Vagina (tissue), 2 donors: ENCODE data around the gene TMED4.

ENCODE experiments used
- CTCF ChIP-seq, 3 experiments: fragments of 450-650 bp in 2 of 3; fragments of 200-600 bp in 1 of 3; sonication (generic) in 1 of 3; IDR thresholded peaks; one replicate each; pipeline ENCODE4 v1.5.1; 2017 to 2019; ENCODE audit warnings: antibody characterized with exemption in 3 of 3, mild to moderate bottlenecking in 2 of 3, moderate library complexity in 2 of 3
- POLR2AphosphoS5 ChIP-seq, 2 donors: sonication (generic); formaldehyde crosslinking; IDR thresholded peaks; one replicate each; pipeline ENCODE4 v1.9.0; 2017; ENCODE audit warnings: antibody characterized with exemption in 2 of 2, mild to moderate bottlenecking in 2 of 2, low read depth in 1 of 2; ENCODE audit not compliant: insufficient read depth in 1 of 2

GRCh38 chr7:44609829-44610228 lies 27.8 kb upstream of the TMED4 start:
- no peak for TF ChIP-seq CTCF (IDR thresholded peaks at IDR 0.05)
- TF ChIP-seq POLR2AphosphoS5 (IDR thresholded peaks at IDR 0.05; ENCODE audit: insufficient read depth in 1 of 2, low read depth in 1 of 2): no peak
